GM12872 (cell line): ENCODE data around the gene TGM5.
A peak's percentile ranks its signal among the peaks of the same experiment; 100 is the strongest.

Experiments
- TF ChIP-seq, protein P1 (sequence below): IDR thresholded peaks from 3 replicates; pipeline ENCODE4 v1.5.1; 2011; ENCODE audit warnings: low read depth, mild to moderate bottlenecking, low read length, moderate library complexity; ENCODE audit not compliant: insufficient read depth

The TGM5 gene

DNA sequence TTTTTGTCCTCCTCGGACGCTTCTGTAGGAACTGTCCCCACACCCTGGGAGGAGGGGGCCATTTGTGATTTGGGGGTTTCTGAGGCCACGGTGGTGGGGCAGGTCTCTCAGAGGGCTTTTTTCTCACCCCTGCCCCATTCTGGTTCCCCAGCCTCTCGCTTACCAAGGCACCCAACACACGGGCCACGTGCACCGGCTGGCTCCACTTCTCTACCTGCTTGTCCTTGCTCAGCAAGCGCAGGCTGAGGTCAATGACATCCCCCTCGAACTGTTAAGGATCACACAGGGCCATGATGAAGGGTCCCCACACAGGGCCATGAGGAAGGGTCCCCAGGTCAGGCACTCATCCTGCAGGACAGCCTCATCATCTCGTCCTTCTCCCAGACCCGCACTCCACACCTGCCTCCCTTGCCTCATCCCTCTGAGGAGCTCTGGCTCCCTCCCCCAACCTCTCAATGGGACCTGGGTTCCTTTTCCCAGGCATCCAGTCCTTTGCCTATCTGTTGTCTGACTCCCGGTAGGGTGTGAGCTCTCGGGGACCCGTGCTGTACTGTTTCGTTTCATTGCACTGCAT, 56.5 kb downstream of the TGM5 start:
- TF ChIP-seq, protein P1, sequence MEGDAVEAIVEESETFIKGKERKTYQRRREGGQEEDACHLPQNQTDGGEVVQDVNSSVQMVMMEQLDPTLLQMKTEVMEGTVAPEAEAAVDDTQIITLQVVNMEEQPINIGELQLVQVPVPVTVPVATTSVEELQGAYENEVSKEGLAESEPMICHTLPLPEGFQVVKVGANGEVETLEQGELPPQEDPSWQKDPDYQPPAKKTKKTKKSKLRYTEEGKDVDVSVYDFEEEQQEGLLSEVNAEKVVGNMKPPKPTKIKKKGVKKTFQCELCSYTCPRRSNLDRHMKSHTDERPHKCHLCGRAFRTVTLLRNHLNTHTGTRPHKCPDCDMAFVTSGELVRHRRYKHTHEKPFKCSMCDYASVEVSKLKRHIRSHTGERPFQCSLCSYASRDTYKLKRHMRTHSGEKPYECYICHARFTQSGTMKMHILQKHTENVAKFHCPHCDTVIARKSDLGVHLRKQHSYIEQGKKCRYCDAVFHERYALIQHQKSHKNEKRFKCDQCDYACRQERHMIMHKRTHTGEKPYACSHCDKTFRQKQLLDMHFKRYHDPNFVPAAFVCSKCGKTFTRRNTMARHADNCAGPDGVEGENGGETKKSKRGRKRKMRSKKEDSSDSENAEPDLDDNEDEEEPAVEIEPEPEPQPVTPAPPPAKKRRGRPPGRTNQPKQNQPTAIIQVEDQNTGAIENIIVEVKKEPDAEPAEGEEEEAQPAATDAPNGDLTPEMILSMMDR, result no peak

DNA sequence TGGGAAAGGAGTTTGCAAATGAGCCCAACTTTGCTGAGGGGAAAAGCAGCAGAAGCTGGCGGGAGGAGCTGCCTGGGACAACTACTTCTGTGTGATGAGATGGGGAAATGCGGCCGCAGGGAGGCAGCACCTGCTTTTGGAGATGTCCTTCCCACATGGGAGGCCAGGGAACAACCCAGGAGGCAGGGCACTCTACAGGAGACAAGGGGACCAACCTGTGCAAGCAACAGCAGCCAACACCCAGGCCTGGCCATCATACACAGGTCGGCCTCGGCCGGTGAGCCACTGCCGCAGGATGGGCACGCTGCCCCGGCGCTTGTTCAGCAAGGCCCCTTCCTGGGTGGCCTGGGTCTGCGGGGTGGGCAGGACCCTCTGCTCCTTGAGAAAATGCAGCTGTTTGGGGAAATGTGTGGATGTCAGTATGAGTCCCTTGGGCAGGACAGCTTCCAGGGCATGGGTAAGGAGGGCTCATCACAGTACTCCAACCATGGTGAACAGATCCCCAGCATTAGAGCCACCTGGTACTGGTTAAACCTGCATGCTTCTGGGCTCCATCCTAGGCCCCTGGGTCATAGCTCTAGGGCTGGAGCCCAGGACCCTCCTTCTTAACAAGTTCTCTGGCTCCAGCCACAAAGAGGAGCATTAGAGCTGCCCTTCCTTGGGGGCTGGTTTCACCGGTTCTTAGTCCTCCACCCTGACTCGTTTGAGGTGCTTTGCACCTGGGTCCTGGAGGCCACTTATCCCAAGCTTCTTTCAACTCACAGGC, 57.5 kb downstream of the TGM5 start:
- TF ChIP-seq, protein P1, result no peak

DNA sequence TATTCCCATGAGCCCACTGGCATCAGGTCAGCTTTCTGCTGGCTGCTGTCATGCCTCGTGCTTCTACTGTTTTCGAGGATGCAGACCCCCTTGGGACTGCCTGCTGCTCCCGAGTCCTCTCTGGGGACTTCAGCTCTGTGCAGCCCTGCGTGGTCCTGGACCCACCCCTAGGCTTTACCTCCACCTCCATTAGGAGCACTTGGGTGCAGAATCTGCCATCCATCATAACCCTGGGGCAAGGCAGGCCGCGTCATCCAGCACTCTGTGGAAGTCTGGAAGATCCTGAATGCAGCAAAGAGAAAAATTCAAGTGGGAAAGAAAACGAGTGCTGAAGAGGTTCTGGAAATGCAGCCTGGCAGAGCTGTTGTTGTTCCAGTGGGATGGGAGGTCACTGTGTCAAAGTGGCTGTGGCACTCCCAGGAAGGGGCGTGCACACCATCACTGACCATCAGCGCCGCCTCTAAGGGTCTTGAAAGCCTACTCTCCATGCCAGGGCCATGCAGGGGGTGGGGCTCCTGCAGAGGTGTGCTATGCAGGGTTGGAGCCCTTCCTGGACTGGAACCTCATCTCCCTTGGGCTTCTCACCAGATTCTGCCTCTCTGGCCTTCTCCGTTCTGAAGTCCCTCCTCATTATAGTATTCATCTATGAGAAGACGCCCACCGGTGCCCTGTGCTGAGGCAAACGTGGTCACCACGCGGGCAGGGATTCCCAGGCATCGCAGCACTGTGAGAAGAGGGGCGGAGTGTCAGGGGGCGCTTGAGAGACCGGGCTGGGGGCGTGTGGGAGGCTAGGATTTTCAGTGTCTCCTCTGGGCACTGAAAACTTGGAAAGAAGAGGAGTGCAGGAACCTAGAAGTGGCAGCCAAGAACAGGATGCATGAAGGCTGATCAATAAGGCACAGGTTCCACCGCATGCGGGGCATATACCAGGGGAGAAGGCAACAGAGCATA, 58.4 kb downstream of the TGM5 start:
- TF ChIP-seq, protein P1, result no peak

DNA sequence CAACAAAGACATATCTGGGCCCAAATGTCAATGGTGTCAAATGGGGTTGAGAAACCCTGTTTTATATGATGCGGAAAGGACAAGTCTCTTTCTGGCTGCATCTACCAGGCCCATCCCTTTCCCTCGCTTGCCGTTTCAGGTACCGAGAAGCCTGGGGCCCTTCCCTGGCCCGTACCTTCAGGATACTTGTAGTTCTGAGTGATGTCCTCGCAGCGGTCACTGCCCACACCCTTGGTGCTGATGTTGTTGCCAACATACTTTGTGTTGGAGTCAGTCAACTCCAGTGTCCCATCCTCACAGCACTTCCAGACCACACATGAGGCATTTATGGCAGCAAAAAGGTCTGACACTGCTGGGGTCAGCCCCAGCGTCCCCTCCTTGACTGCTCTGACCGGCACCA, 59.7 kb downstream of the TGM5 start:
- TF ChIP-seq, protein P1, result no peak

DNA sequence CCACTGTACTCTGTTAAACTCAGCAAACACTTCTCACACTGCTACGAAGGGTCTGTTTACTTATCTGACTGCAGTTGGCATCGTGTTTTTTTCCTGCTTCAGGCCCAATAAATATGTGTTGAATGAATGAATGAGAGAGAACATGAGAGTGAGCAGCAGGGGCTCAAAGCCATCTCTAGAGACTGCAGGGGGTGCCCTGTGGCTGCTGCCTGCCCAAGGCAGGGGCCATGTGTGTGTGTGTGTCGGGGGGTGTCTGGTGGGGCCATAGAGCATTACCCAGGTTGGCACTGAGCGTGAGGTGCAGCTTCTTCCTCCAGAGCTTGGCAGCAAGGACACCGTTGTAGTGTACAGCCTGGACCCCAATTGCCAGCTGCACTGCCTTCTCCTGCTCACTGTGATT, 60.7 kb downstream of the TGM5 start:
- TF ChIP-seq, protein P1, result no peak

DNA sequence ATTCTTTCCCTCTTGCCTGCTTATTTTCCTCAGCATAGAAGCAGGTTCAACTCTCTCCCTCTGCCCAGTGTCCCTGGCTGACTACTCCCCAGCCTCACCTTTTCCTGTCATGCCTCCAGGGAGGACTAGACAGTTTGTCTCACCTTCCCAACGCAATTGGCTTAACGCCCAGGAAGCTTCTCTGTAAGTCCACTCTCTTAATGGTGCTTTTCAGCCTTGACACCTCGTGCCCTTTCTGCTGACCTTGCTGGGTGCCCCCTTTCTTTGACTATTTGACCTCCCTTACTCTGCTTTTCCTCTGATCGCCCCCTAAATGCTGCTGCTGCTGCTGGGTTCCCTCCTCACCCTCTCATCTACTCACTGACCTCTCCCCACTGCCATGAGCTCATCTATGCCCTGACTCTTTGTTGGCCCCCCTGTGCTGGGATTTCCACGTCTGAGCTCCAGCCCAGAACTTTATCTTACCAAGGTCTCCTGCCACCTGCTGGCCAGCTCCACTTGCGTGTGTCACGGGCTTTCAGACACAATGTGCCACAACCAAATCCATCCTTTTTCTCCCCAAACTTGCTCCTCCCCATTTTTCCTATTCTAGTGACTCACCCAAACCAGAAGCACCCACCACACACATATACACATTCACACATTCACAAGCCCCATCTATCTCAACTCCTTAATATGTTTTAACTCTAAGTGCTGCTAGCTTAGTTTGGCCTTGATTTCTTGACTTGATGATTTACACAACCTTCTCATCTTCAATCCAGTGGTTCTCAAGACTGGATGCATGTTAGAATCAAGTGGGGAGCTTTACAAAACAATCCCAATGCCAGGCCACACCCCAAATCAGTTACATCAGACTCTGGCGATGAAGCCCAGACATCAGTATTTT, 62.5 kb downstream of the TGM5 start:
- TF ChIP-seq, protein P1, result peak; percentile 77
